C4-2B (cell line): ENCODE results near the gene BUD31.

Experiments used
- ZFX ChIP-seq: fragments of 450-650 bp; IDR thresholded peaks from 2 replicates; pipeline ENCODE4 v1.6.1; 2017
- TF ChIP-seq, protein P1 (sequence below): fragments of 450-650 bp; conservative IDR thresholded peaks from 2 replicates; pipeline ENCODE4 v1.5.1; 2017; ENCODE audit warnings: mild to moderate bottlenecking

DNA sequence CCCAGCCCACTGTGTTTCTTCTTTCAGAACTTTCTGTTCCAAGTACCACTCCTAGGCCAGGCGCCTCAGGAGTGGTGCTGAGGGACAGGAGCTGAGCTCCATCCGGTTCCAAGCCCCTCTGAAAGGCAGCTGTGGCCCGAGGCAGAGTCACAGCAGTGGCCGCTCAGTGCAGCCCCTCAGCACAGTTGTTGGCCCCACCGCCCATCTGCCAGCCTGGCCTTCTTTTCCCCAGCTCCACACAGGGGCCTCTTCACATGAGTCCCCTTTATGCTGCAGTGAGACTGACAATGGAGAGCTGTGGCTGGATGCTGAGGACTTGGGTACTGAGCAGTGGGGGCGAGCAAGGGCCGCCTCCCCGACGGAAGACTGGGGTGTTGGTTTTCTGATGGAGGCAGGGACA, 9.5 kb downstream of the BUD31 start:
- TF ChIP-seq, protein P1, sequence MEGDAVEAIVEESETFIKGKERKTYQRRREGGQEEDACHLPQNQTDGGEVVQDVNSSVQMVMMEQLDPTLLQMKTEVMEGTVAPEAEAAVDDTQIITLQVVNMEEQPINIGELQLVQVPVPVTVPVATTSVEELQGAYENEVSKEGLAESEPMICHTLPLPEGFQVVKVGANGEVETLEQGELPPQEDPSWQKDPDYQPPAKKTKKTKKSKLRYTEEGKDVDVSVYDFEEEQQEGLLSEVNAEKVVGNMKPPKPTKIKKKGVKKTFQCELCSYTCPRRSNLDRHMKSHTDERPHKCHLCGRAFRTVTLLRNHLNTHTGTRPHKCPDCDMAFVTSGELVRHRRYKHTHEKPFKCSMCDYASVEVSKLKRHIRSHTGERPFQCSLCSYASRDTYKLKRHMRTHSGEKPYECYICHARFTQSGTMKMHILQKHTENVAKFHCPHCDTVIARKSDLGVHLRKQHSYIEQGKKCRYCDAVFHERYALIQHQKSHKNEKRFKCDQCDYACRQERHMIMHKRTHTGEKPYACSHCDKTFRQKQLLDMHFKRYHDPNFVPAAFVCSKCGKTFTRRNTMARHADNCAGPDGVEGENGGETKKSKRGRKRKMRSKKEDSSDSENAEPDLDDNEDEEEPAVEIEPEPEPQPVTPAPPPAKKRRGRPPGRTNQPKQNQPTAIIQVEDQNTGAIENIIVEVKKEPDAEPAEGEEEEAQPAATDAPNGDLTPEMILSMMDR, result no peak
- no peak for TF ChIP-seq ZFX
